NCI-H2081 (cell line): Measurements from ENCODE around the gene BAD.

ENCODE experiments used
- DNase-seq, 2 experiments: peaks; one replicate each; lab custom pipeline; 2025; lab: John Stamatoyannopoulos, UW

BAD gene

GRCh38 chr11:64229090-64229743 lies 55.2 kb downstream of the BAD start:
- no peak for DNase-seq

GRCh38 chr11:64227405-64227956 lies 57.0 kb downstream of the BAD start:
- no peak for DNase-seq

- peak; percentile 39 to 78 for DNase-seq
These were observed 57.9 kb downstream of the BAD start for GRCh38 chr11:64226507-64227051.

- peak; percentile 88 to 89 for DNase-seq
These were observed 58.6 kb downstream of the BAD start, which contains the start of the genes NUDT22 and TRPT1 for GRCh38 chr11:64225608-64226506. NUDT22 (plus strand) TSS chr11:64226274; CDS start chr11:64226653, 379 bp downstream. TRPT1 (minus strand) TSS chr11:64226186; CDS start chr11:64225860, 326 bp downstream.

- DNase-seq = no peak
These were observed 59.4 kb downstream of the BAD start for GRCh38 chr11:64224891-64225607.

- DNase-seq = no peak
These were observed 60.1 kb downstream of the BAD start for GRCh38 chr11:64224151-64224890.

GRCh38 chr11:64223001-64223651 lies 61.3 kb downstream of the BAD start:
- DNase-seq = no peak

- no peak for DNase-seq
These were observed 61.8 kb downstream of the BAD start for GRCh38 chr11:64222651-64223000.

- DNase-seq = no peak
These were observed 63.7 kb downstream of the BAD start for GRCh38 chr11:64220798-64221197.

- DNase-seq = no peak
These were observed 64.2 kb downstream of the BAD start for GRCh38 chr11:64220271-64220670.
